NCI-H2227 (cell line): ENCODE data around the gene CALML4.

Experiments used
- DNase-seq: peaks from one replicate; lab custom pipeline; 2025; ENCODE audit not compliant: unreplicated experiment; lab: John Stamatoyannopoulos, UW

The CALML4 gene

DNA sequence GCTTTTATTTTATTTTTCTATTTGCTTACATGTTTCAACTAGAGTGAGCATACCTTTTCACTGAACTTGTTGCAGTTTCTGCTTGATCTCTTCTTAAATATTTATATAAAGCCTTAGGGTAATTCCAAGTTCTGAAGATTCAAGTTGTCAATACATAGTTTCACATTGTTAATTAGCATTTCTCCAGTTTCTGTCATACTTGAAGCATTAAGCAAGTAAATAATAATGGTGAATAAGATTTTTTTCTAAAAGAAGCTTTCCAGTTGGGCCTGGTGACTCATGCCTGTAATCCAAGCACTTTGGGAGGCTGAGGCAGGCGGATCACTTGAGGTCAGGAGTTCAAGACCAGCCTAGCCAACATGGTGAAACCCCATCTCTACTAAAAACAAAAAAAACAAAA lies 53.9 kb downstream of the CALML4 start:
- DNase-seq: no peak

DNA sequence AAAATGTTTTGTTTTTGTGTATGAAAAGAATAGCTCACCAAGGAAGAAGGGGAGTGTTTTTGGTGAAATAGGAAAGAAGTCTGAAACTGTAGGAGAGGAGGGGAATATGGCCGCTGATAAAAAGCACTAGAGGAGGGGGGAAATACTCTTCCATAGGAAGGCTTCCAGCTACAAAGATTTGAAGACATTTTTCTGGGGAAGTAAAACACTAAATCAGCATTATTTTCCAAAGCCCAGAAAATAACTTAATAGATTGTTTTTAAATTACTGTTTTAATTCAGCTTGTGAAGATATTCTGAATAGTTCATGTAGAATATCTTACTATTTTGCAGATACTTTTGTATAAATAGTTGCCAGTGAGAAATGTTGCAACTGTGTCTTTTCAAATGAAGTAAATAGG lies 54.9 kb downstream of the CALML4 start:
- DNase-seq: no peak

DNA sequence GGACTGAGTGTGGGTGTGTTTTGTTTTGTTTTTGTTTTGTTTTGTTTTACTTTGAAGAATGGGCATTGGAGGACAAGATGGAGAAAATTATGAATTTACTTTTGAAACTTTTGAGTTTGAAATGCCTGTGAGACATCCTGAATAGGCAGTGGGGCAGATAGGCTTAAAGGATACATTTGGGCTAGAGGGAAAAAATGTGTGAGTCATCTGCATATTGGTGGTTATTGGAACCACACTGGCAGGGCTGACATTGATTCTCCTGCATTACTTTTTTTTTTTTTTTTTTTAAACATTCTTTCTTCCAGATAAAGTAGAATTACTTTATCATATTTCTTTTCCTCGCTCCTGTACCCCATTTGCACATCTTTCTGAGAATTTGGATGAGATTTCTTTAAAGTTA lies 56.1 kb downstream of the CALML4 start:
- DNase-seq: no peak

DNA sequence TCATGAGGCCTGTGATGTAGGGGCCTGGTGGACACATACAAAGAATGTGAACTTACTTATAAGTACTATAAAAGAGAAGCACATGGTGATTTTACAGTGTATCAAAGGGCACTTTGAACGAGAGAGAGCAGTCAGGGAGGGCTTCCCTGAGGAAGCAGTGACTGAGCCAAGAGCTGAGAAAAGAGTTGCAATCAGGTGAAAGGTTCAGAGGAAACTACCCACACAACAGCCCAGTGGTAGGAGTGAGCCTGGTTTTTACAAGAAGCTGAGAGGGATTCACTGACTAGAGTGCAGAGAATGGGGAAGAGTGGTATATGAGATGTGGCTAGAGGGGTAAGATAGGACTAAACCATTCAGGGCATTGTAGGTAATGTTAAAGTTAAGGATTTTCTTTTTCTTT lies 57.1 kb downstream of the CALML4 start:
- DNase-seq: no peak

DNA sequence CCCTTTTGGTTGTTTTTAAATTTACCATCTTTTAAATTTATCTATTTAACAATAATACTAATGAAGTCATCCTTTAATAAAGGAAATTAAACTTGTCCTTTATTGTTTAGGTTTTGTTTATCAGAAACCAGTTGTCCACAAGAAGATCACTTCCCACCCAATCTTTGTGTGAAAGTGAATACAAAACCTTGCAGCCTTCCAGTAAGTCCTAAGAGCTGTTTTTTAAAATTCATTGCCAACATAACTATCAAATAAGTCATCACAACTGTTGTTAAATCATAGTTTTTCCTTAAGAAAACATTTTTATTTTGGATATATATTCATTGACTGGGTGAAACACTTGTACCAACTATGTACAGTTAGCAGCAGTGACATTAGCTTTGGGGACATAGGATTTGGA lies 59.4 kb downstream of the CALML4 start:
- DNase-seq: no peak

DNA sequence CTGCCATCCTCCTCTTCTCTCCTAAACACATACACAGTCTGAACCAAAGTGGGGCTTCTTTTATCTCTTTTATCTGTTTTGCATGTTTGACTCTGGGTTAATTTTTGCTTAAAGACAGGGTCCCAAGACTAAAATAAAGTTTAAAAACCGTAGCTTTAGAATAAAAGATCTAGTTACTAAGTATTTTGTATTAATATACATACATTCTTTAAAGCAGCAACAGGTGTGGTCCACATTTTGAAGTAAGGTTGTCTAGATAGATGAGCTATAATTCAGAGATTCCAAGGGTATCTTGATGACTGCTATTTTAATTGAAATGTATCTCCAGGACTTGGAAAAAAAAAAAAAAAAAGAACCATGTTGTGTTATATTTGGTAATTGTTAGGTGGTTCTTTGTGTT lies 61.3 kb downstream of the CALML4 start:
- DNase-seq: no peak

DNA sequence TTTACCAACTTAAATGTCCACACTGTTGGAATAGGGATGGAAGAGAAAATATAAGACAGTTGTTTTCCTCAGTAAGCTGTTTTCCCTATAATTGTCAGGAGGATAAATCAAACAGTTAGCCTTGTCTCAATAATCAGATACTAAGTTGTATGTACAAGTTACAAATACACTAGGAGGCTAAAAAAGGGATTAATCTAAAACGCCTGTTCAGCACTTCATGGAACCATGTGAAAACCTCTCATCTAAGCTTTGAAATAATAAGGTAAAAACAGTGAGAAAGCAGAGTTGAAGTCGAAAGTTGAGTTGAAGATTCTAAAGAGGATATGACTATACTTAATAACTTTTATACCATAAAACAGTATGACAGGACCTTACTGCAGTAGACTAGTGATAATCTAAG lies 62.0 kb downstream of the CALML4 start:
- DNase-seq: no peak
